A549 (cell line): ENCODE results near the gene SLC29A4.

Source experiments
- CBX2 ChIP-seq: fragments of 200-600 bp; sonication (generic); IDR thresholded peaks from 2 replicates; pipeline ENCODE4 v1.6.1; 2016; ENCODE audit warnings: low read depth, mild to moderate bottlenecking, borderline replicate concordance
- CBX8 ChIP-seq: fragments of 200-600 bp; sonication (generic); IDR thresholded peaks from 2 replicates; pipeline ENCODE4 v1.6.1; 2016
- POLR2A ChIP-seq: IDR thresholded peaks from 2 replicates; pipeline ENCODE4 v1.6.1; 2012; ENCODE audit warnings: mild to moderate bottlenecking, low read length
- POLR2AphosphoS2 ChIP-seq: conservative IDR thresholded peaks from 2 replicates; pipeline ENCODE4 v1.6.1; 2012; ENCODE audit warnings: low read length, improper control_type of control experiment, inconsistent platforms
- RAD21 ChIP-seq, 2 experiments: fragments of >200 bp in 1 of 2; sonication (Bioruptor Twin) in 1 of 2; formaldehyde crosslinking in 1 of 2; IDR thresholded peaks in 1 of 2; conservative IDR thresholded peaks in 1 of 2; 2 replicates in 1 of 2; 3 replicates in 1 of 2; pipeline ENCODE4 v1.6.1; 2012 to 2018; ENCODE audit warnings: inconsistent platforms in 1 of 2

GRCh38 chr7:5351507-5352265 lies 68.9 kb downstream of the SLC29A4 start:
- TF ChIP-seq CBX2 (no peak), POLR2A (no peak), RAD21 (conservative IDR thresholded peaks at IDR 0.05 in 1 of 2, IDR thresholded peaks at IDR 0.05 in 1 of 2) (no peak), CBX8 (no peak), POLR2AphosphoS2 (no peak)
